Spleen (tissue), 7 donors: ENCODE measurements around the gene ACMSD.

Experiments used
- POLR2AphosphoS5 ChIP-seq, 3 donors: sonication (generic); formaldehyde crosslinking; IDR thresholded peaks; one replicate each; pipeline ENCODE4 v1.5.1; 2017; ENCODE audit warnings: antibody characterized with exemption in 3 of 3
- TF ChIP-seq, protein P1 (sequence below), 11 experiments: fragments of 200-600 bp in 7 of 11; fragments of 450-650 bp in 4 of 11; sonication (generic) in 4 of 11; IDR thresholded peaks in 8 of 11; conservative IDR thresholded peaks in 3 of 11; 1 replicate in 7 of 11; 2 replicates in 4 of 11; pipeline versions ENCODE4 v1.4.0 to v1.8.0; 2016 to 2021; ENCODE audit warnings: antibody characterized with exemption in 11 of 11, inconsistent platforms in 4 of 11, mild to moderate bottlenecking in 1 of 11
- donor health status: DM: no; HTN: no; CAD: no; lungs with moderate emphysema.
- donor health status: DM: no; HTN: no; CAD: no.
- donor health status: DM: no; HTN: no; CAD: no.

DNA sequence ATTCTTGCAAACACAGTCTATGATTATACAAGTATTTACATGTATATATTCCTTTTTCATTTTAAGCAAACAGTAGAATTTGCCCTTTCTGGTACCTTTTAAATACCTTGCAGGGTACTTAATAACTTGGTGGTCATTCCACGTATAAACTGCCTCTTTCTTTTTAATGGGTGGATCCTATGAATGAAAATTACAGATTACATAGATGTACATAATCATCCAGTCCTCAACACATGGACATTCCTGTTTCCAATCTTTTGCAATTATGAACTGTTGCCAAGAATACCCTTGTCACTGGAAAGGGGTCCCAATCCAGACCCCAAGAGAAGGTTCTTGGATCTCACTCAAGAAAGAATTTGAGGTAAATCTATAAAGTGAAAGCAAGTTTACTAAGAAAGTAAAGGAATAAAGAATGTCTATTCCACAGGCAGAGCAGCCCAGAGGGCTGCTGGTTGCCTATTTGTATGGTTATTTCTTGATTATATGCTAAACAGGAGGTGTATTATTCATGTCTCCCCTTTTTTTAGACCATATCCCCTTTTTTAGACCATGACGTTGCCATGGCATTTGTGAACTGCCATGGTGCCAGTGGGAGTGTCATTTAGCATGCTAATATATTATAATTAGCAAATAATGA lies 72.5 kb downstream of the ACMSD start:
- TF ChIP-seq, protein P1, sequence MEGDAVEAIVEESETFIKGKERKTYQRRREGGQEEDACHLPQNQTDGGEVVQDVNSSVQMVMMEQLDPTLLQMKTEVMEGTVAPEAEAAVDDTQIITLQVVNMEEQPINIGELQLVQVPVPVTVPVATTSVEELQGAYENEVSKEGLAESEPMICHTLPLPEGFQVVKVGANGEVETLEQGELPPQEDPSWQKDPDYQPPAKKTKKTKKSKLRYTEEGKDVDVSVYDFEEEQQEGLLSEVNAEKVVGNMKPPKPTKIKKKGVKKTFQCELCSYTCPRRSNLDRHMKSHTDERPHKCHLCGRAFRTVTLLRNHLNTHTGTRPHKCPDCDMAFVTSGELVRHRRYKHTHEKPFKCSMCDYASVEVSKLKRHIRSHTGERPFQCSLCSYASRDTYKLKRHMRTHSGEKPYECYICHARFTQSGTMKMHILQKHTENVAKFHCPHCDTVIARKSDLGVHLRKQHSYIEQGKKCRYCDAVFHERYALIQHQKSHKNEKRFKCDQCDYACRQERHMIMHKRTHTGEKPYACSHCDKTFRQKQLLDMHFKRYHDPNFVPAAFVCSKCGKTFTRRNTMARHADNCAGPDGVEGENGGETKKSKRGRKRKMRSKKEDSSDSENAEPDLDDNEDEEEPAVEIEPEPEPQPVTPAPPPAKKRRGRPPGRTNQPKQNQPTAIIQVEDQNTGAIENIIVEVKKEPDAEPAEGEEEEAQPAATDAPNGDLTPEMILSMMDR (IDR thresholded peaks at IDR 0.05 in 8 of 11, conservative IDR thresholded peaks at IDR 0.05 in 3 of 11): no peak
- no peak for TF ChIP-seq POLR2AphosphoS5 (IDR thresholded peaks at IDR 0.05)
